Kidney glomerular epithelial cell (primary cell): ENCODE measurements around the gene NIPAL3.
"Not testable (repeated sequence)": the region's sequence is repeated elsewhere in the genome, so short reads cannot be mapped to it uniquely, and the experiment has no call there.

Source experiments
- DNase-seq: peaks from one replicate; lab custom pipeline; 2025; lab: John Stamatoyannopoulos, UW

Gene NIPAL3

DNA sequence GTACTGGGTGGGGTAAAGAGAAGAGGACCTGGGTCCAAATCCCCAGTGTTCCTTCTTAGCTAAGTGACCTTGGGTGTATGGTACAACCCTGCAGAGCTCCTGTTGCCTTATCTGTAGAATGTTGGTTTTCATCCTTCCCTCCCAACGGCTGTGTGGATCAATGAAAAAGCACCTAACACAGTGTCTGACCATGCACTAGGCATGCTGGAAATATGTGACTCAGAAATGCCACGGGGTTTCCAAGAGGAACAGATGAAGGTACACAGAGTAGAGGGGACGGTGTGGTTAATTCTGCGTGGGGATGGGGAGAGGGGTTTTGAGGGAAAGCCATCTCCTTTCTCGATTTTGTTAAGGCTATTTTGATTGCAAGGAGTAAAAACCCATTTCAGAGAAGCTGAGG, 8.6 kb downstream of the NIPAL3 start:
- no peak for DNase-seq

GRCh38 chr1:24424990-24425389, 9.4 kb downstream of the NIPAL3 start:
- no peak for DNase-seq

DNA sequence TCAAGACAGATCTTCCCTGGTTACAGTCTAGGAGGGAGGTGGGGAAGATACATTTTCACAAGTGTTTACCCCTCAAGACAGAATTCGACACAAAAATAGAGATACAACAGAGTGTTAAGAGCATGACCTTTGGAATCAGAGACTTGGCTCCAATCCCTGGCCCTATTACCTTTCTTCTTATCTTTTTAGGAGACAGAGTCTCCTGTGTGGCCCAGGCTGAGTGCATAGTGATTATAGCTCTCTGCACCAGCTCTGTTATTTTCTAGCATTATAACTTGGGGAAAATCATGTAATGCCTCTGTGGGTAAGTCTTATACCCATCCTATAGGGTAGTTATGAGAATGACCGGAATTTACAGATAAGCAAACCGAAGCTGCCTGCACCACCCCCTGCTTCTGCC, 9.8 kb downstream of the NIPAL3 start:
- no peak for DNase-seq

DNA sequence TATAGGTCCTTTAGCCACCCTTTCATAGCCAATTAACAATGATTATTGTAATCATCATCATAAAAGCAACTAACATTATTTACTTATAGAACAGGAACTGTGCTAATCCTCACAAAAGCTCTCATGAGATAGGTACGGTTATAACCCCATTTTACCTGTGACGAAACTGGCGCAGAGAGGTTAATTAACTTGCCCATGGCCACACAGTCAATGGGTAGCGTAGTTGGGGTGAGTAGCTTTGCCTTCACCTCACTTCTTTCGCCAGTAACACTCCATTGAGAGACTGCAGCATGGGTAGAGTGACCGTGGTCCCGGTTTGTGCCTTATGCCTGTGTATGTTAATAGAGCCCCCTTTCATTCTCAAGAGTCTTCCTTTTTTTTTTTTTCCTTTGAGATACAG, 10.3 kb downstream of the NIPAL3 start:
- DNase-seq: no peak

DNA sequence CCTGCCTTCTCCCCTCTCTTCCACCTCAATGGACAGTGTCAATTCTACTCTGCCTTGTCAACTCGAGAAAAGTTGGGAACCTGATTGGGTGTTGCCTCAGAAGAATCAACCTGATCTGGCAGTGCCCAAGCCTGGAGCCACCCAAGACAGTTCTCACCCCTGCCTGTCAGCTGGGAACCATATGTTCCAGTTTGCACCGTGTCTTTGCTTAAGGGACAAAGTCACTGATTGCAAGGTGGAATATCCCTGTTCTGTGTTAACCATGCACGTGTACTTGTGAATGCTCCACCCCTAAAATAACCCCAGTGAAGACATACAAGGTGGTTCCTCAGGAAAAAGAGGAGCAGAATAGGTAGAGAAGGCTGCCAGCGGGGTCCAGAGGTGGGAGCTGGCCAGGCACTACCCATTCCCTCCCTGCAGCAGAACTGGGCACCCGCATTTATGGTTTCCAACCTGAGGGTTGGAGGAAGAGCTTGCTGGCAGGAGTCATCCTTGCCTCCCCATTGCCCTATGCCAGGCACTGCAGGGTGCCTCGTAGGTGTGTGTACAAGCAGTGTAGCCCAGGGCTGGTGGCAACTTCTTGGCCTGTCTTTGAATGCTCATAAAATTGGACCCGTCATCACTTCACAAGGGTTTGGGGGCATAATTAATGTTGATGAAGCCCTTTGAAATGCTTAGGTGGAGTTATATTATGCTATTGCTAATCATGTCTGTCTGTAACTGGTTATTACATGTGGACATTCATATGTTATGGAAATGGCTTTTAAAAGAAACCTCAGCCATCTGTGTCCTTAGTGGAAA, 11.3 kb downstream of the NIPAL3 start:
- DNase-seq: no peak

DNA sequence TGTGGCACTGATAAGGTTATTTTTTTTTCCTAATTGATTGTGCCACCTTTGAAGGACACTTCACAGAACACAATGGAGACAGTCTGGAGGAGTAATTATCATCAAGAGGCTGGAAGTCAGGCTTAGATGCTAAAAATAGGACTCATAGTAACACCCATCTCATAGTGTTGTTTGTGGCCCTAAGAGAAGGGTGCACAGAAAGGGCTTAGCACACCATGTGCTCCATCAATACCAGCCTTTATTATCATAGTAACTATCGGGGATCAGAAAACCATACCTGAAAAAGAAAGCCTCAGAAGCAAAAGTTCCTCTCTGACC, 11.9 kb downstream of the NIPAL3 start:
- no peak for DNase-seq

DNA sequence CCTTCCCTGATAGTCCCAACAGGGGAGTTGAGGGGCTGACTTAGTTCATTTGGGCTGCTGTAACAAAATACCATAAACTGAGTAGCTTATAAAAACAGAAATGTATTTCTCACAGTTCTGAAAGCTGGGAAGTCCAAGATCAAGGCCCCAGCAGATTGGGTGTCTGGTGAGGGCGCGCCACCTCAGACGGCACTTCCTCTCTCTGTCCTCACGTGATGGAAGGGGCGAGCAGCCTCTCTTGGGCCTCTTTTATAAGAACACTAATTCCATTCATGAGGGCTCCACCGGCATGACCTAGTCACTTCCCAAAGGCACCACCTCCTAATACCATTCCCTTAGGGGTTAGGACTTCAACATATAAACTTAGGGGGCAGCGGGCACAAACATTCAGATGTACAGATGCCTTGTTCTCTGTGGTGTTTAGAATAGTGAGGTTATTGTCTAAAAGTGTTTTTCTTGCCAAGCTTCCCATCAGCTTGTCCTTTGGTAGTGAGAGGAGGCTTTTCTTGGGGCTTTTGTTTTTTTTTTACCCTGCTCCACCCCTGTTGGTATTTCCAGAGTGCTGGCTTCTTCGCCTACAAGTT, 20.3 kb downstream of the NIPAL3 start:
- DNase-seq: no peak

GRCh38 chr1:24437631-24438396, 22.2 kb downstream of the NIPAL3 start:
- DNase-seq: no peak

DNA sequence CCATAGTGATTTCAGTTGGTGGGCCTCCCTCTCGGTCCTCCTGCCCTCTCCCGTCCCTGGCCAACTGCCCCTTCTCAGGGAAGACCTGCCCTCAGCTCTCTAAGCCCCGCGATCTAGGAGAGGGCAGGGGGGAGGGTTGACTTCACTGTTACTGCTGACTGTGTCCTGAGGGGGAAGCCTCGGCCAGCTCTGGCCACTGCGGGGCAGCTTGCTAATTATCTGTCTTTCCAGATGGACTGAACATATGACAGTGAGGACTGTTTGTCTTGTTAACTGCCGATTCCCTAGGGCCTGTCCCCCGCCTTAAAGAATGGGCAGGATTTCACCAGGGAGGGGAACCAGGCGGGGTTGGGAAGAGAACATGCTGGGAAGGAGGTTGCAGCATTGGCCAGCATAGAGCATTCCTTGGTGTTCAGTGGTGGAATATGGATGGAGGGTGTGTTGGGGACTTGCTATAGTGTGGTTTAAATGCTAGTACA, 22.9 kb downstream of the NIPAL3 start:
- DNase-seq: no peak

DNA sequence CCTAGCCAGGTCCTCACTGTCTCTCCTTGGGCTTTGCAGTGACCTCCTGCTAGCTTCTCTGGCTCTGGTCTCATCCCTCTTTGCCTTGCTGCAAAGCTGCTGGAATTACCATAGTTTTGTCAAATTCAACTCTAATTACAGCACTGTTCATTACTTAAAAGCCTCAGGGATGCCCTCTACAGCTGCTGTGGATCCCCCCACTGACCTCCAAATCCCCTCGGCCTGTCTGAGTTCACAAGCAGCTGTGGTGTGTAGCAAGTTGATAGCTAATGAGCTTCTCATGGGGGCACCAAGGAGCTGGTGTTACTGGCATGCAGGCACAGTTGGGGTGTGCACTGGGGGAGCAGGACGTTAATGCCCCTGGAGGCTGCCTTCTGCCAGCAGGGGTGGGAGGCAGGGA, 24.8 kb downstream of the NIPAL3 start:
- DNase-seq: no peak

- DNase-seq: no peak
Measured at GRCh38 chr1:24441480-24441879, 25.9 kb downstream of the NIPAL3 start.

DNA sequence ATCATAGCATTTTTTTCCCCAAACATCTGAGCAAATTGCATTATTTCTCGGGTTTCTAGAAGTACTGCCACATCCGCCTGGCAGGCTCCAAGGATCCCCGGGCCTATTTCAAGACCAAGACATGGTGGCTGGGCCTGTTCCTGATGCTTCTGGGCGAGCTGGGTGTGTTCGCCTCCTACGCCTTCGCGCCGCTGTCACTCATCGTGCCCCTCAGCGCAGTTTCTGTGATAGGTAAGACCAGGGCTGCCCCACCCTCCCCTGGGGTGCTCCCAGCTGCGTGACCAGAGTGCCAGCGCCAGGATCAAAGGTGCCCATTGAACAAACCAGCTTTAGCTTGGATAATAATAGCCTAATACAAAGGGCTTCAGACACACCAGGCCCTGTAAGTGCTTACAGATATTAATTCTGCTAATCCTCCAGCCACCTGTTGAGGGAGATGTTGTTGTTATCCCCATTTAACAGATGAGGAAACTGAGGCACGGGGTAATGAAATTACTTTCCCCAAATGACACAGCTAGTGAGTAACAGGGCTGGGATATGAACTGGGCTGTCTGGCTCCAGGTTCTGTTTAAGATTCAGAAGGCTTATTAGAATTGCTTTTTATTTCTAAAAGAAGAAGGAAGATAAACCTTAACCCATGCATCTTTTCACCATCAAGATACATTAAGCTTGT, 26.5 kb downstream of the NIPAL3 start:
- DNase-seq: no peak

DNA sequence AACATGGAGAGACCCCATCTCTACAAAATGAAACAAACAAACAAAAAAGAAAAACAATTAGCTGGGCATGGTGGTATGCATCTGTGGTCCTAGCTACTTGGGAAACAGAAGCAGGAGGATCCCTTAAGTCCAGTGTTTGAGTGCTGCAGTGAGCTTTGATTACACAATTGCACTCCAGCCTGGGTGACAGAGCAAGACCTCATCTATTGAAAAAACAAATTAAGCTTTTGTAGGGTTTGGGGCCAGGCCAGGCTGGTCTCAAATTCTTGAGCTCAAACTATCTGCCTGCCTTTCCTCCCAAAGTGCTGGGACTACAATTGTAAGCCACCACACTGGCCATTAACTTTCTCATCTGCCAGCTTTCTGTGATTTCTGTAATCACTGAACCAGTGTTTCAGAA, 27.2 kb downstream of the NIPAL3 start:
- no peak for DNase-seq

GRCh38 chr1:24443241-24443656, 27.6 kb downstream of the NIPAL3 start:
- DNase-seq: no peak

DNA sequence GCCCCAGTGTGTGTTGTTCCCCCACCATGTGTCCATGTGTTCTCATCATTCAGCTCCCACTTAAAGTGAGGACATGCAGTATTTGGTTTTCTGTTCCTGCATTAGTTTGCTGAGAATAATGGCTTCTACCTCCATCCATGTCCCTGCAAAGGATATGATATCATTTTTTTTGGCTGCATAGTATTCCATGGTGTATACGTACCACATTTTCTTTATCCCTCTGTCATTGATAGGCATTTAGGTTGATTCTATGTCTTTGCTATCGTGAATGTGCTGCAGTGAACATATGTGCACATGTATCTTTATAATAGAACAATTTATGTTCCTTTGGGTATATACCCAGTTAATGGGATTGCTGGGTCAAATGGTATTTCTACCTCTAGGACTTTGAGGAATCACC, 30.8 kb downstream of the NIPAL3 start:
- DNase-seq: not testable (repeated sequence)

- no peak for DNase-seq
Measured at GRCh38 chr1:24450316-24450715, 34.7 kb downstream of the NIPAL3 start.

- DNase-seq: no peak
Measured at GRCh38 chr1:24450857-24451397, 35.3 kb downstream of the NIPAL3 start.

DNA sequence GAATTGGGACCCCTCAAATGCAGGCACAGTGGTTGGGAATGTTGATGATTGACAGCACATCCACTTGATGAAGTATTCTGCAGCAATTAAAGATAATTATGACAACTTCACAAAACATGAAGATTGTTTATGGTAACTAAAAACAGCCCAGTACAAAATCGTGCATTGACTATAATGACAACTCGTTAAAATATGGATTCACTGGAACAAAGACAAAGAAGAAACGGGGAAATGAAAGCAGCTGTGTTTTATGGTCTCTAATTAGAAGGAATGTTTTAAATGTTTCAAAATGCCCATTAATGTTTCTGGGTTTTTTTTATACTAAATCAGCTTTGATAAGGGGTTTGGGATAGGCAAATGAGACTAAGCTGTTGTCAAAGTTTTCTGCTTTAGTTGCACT, 36.1 kb downstream of the NIPAL3 start:
- no peak for DNase-seq

DNA sequence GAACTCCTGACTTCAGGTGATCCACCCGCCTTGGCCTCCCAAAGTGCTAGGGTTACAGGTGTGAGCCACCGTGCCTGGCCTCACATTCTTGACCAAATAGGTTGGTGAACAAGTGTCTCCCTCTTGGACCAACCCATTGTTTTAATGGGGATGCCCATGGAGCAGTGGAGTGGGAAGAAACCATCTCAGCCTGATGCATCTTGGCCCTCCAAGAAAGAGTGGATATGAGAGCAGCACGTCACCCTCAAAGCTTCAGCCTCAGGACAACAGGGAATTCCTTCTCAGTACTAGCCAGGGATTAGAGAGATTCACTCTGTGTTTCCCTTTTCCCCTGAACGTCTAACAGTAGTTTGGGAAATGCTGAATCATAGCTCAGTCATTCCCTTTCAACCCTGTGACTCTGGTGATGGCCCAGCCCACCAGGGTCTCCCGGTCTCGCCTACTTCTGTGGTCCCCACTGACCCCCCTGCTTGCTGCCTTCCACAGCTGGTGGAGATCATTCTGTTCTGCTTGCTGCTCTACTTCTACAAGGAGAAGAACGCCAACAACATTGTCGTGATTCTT, 37.4 kb downstream of the NIPAL3 start:
- no peak for DNase-seq

- DNase-seq: no peak
Measured at GRCh38 chr1:24454673-24455072, 39.1 kb downstream of the NIPAL3 start.

DNA sequence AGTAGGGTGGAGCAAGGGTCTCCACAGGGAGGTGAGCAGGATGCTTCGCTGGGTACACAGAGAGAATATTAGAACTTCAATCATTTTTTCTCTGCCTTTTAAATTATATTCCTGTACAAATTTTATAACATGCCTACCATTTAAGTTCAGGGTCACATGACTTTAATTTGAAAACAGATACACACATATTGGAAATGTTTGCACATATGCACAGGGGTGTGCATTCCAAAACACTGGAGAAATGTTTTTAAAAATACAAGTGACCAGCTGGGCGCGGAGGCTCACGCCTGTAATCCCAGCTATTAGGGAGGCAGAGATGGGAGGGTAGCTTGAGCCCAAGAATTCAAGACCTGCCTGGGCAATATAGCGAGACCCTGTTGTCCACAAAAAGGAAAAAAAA, 39.7 kb downstream of the NIPAL3 start:
- no peak for DNase-seq

GRCh38 chr1:24457866-24458265, 42.3 kb downstream of the NIPAL3 start:
- no peak for DNase-seq
